A673 (cell line): ENCODE data around the gene BABAM2.

Experiments used
- EZH2 ChIP-seq: fragments of 200-600 bp; sonication (generic); IDR thresholded peaks from 2 replicates; pipeline ENCODE4 v1.6.1; 2017; ENCODE audit warnings: borderline replicate concordance, low read depth, mild to moderate bottlenecking, mixed read lengths, antibody characterized with exemption, low read length; ENCODE audit not compliant: poor library complexity, severe bottlenecking
- TF ChIP-seq, protein P1 (sequence below): fragments of 300-800, 200-600 bp; sonication (generic); conservative IDR thresholded peaks from 2 replicates; pipeline ENCODE4 v1.5.1; 2017; ENCODE audit warnings: low read depth, mild to moderate bottlenecking, antibody characterized with exemption, low read length, moderate library complexity, mixed read lengths

DNA sequence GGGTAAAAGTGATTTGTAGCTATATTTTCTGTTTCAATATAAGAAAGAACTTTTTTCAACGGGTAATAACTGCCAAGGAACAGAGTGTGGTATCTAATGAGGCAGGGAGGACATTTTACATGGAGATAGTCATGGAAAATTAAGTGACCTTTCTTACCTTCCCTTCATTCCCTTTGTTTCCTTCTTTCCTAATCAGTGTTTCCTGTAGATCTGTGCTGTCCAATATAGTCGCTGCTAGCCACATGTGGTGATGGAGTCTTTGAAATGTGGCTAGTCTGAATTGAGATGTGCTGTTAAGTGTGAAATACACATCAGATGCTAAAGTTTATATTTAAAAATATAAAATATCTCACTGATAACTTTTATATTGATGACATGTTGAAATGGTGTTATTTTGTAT, 81.8 kb downstream of the BABAM2 start:
- TF ChIP-seq, protein P1, sequence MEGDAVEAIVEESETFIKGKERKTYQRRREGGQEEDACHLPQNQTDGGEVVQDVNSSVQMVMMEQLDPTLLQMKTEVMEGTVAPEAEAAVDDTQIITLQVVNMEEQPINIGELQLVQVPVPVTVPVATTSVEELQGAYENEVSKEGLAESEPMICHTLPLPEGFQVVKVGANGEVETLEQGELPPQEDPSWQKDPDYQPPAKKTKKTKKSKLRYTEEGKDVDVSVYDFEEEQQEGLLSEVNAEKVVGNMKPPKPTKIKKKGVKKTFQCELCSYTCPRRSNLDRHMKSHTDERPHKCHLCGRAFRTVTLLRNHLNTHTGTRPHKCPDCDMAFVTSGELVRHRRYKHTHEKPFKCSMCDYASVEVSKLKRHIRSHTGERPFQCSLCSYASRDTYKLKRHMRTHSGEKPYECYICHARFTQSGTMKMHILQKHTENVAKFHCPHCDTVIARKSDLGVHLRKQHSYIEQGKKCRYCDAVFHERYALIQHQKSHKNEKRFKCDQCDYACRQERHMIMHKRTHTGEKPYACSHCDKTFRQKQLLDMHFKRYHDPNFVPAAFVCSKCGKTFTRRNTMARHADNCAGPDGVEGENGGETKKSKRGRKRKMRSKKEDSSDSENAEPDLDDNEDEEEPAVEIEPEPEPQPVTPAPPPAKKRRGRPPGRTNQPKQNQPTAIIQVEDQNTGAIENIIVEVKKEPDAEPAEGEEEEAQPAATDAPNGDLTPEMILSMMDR, result no peak
- TF ChIP-seq EZH2, result no peak
